ACC112 (cell line): ENCODE data around the gene IL21R.
A peak's percentile ranks its signal among the peaks of the same experiment; 100 is the strongest.

ENCODE experiments used
- H2AFZ ChIP-seq: fragments of 200-600 bp; sonication (generic); one replicate; pipeline ENCODE4 v1.6.0; 2017; ENCODE audit warnings: antibody characterized with exemption, low read length; ENCODE audit not compliant: unreplicated experiment
- H3K27ac ChIP-seq: fragments of 200-600 bp; sonication (generic); 2 replicates; pipeline ENCODE4 v1.5.1; 2014; ENCODE audit warnings: low read depth, mild to moderate bottlenecking, antibody characterized with exemption, low read length, moderate library complexity
- H3K27me3 ChIP-seq: fragments of 200-600 bp; sonication (generic); 2 replicates; pipeline ENCODE4 v1.6.1; 2014; ENCODE audit warnings: mild to moderate bottlenecking, antibody characterized with exemption, low read length, moderate library complexity, mixed read lengths; ENCODE audit not compliant: insufficient read depth
- H3K36me3 ChIP-seq: fragments of 200-600 bp; sonication (generic); 2 replicates; pipeline ENCODE4 v1.6.1; 2016; ENCODE audit warnings: mild to moderate bottlenecking, antibody characterized with exemption, low read length, moderate library complexity, mixed read lengths; ENCODE audit not compliant: insufficient read depth
- H3K4me1 ChIP-seq: fragments of 200-600 bp; sonication (generic); one replicate; pipeline ENCODE4 v1.6.1; 2016; ENCODE audit warnings: low read length, mixed read lengths; ENCODE audit not compliant: insufficient read depth, unreplicated experiment, control insufficient read depth
- H3K4me3 ChIP-seq: fragments of 200-600 bp; sonication (generic); 2 replicates; pipeline ENCODE4 v1.5.1; 2014; ENCODE audit warnings: mild to moderate bottlenecking, low read depth, low read length
- H3K79me2 ChIP-seq: fragments of 200-600 bp; sonication (generic); one replicate; pipeline ENCODE4 v1.6.0; 2016; ENCODE audit warnings: low read length; ENCODE audit not compliant: control insufficient read depth, unreplicated experiment, insufficient read depth

Gene IL21R

DNA sequence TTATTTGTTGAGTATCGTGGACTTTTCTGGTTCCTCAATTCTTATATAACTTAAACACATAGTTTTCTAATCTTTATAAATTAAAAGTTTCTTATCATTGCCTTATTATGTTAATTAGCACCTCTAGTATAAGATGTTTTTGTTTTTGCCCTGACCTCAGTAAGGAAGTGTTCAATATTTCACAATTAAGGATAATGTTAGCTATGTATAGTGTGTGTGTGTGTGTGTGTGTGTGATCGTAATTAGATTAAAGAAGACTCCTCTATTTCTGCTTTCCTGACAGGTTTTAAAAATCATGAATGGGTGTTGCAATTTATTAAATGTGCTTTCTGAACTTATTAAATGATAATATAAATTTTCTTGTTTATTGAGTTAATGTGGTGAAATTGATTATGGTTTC lies 12.0 kb downstream of the IL21R start:
- Histone ChIP-seq H2AFZ (no peak overlapping the region), H3K27ac (no peak overlapping the region), H3K4me3 (no peak overlapping the region), H3K36me3 (no peaks in the 10 kb centered on the region), H3K4me1 (no peaks in the 10 kb centered on the region), H3K27me3 (no peaks in the 10 kb centered on the region), H3K79me2 (no peaks in the 10 kb centered on the region)

DNA sequence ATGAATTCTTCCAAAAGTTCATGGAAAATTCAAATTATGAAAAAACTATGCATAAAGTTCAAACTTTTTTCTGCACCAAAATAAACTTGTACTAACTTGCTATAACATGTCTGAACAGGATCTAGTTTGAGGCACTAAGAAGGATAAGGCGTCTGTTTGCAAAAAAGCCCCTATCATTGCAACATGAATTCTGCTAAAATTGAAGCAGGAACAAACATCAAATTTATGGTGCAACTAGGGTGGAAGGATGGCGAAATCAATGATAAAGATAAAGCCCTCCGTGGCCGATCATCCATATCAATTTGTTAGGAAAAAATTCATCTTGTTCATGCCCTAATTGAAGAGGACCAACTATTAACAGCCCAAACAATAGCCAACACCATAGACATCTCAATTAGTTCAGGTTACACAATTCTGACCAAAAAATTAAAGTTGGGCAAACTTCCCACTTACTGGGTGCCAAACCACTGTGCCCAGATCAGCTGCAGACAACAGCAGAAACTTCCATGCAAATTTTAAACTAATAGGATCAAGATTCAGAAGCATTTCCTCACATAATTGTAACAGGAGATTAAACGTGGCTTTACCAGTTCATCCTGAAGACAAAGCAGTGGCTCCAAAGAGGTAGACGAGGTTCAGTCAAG lies 12.9 kb downstream of the IL21R start:
- no peak overlapping the region for H3K4me3 ChIP-seq
- H3K79me2 ChIP-seq: no peaks in the 10 kb centered on the region
- H3K27me3 ChIP-seq: no peaks in the 10 kb centered on the region
- no peak overlapping the region for H2AFZ ChIP-seq
- no peaks in the 10 kb centered on the region for H3K36me3 ChIP-seq
- H3K27ac ChIP-seq: no peak overlapping the region
- no peaks in the 10 kb centered on the region for H3K4me1 ChIP-seq

DNA sequence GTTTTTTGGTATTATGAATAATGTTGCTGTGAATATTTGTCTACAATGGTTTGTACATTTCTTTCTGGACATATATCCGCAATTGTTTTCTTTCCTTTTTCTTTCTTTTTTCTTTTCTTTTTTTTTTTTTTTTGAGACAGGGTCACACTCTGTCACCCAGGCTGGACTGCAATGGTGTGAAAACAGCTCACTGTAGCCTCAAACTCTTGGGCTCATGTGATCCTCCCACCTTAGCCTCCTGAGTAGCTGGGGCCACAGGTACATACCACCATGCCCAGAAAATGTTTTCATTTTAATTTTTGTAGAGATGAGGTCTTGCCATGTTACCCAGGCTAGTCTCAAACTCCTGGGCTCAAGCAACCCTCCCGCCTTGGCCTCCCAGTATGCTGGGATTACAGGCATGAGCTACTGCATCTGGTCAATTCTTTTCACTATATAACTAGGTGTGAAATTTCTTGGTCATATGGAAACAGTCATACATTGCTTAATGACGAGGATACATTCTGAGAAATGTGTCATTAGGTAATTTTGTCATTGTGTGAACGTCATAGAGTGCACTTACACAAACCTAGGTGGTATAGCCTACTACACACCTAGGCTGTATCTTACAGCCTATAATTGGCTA lies 15.2 kb downstream of the IL21R start:
- Histone ChIP-seq H3K27ac (no peak overlapping the region), H3K36me3 (no peaks in the 10 kb centered on the region), H3K4me3 (no peak overlapping the region), H3K27me3 (no peaks in the 10 kb centered on the region), H3K4me1 (no peaks in the 10 kb centered on the region), H2AFZ (no peak overlapping the region), H3K79me2 (no peaks in the 10 kb centered on the region)

DNA sequence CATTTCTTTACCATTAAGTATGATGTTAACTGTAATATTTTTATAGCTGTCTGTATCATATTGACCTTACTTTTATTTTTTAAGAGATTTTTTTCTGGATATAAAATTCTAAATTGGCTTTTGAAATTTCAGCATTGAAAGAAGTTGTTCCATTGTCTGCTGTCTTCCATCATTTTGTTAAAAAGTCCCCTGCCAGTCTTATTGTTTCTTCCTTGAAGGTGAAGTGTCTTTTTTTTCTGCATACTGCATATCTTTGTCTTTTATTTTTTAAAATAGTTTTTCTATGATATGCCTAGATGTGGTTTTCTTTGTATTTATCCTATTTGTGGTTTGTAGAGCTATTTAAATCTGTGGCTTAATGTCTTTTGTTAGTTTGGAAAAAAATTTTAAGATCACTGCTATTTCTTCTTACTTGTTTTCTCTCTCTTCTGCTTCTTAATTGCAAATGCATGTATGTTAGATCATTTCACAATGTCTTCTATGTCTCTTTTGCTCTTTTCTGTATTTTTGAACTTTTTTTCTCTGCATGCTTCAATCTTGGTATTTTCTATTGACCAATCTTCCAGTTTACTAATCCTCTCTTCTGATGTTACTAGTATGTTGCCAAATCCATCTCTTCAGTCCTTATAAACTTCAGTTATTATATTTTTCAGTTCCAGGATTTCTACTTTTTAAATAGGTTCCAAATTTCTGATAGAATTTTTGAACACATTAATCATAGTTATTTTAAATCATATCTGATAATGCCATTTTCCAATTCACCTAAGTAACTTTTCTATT lies 20.2 kb downstream of the IL21R start:
- no peaks in the 10 kb centered on the region for H3K79me2 ChIP-seq
- H3K4me1 ChIP-seq: peaks cover 12% of the 10 kb centered on the region
- no peaks in the 10 kb centered on the region for H3K27me3 ChIP-seq
- H3K4me3 ChIP-seq: no peak overlapping the region
- H3K27ac ChIP-seq: no peak overlapping the region
- H3K36me3 ChIP-seq: no peaks in the 10 kb centered on the region
- no peak overlapping the region for H2AFZ ChIP-seq

DNA sequence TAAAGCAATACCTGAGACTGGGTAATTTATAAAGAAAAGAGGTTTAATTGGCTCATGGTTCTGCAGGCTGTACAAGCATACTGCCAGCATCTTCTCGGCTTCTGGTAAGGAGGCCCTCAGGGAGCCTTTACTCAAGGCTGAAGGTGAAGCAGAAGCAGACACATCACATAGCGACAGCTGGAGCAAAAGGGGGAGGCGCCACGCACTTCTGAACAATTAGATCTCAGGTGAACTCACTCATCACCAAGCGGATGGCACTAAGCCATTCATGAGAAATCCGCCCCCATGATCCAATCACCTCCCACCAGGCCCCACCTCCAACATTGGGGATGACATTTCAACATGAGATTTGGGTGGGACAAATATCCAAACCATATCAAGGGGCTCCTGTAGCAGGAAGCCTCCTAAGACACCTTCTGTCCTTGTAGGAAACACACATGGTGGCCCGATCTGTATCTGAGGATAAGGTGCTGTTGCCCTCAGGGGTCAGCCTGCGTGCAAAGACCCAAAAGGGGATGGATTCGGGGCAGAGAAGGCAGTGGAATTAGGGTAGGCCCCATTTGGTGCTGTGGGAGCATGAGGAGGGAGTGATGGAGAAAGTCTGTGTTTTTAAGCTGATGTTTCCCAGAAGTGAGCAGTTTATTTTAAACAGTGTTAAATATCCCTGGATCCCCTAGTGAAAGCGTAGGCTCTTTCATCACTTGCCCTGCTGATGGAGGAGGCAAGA lies 23.0 kb downstream of the IL21R start:
- H3K27me3 ChIP-seq: no peaks in the 10 kb centered on the region
- H3K36me3 ChIP-seq: no peaks in the 10 kb centered on the region
- H3K27ac ChIP-seq: no peak overlapping the region
- no peak overlapping the region for H2AFZ ChIP-seq
- H3K79me2 ChIP-seq: no peaks in the 10 kb centered on the region
- peaks cover 12% of the 10 kb centered on the region for H3K4me1 ChIP-seq
- no peak overlapping the region for H3K4me3 ChIP-seq

DNA sequence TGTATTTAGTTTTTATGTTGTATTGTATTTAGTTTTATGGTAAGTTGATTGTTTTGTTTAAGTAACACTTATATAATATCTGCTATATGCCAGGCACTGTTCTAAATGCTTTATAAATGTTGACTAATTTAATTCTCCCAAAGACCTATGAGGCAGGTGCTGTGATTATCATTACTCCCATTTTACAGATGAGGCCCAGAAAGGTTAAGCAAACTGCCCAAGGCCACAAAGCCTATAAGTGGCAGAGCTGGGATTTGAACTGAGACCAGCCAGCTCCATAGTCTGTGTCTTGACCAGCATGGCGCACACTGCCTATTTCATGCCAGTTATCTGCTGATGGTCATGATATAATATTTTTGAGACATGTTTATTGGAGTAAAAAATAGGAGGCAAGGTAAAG lies 24.0 kb downstream of the IL21R start:
- Histone ChIP-seq H2AFZ (no peak overlapping the region), H3K79me2 (no peaks in the 10 kb centered on the region), H3K36me3 (no peaks in the 10 kb centered on the region), H3K27me3 (no peaks in the 10 kb centered on the region), H3K4me3 (no peak overlapping the region), H3K4me1 (peaks cover 12% of the 10 kb centered on the region), H3K27ac (no peak overlapping the region)

DNA sequence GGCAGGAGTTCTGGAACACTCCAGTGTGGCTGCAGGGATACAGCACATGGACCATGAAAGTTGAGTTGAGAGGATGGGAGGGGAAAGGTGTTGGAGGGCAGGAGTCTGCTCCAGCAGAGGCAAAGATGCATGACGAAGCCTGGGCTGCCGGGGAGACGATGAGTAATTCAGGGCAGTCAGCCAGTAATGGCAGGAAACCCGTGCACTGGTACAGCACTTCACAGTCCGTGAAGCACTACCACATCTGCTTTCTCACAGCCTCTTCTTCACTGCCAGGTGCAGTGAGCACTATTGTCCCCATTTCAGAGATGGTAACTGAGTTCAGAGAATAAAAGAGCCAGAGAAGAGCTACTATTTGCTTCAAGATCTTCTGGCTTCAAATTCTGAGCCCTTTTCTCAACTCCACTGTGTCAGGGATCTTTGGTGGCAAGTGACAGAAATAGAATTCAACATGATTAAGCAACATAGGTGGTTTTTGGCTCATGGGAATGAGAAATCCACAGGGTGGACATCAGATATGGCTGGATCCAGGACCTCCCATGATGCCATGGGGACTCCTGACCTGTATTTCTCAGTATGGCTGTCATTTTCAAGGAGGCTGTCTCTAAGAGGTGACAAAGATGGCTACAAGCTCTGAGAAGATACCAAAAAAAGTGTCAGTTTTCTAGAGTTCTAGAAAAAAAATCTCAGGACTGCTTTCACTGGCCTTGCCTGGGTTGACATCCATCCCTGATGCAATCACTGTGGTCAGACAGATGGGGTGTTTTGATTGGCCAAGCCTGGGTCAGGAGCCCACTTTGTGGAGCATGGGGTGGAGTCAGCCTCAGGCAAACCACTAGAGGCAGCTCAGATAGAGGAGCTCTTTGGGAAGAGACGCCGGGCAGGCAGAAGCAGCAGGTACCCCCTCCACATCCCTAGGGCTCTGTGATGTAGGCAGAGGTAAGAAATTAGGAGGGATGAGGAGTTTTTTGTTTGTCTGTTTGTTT lies 24.7 kb downstream of the IL21R start:
- Histone ChIP-seq H3K27me3 (no peaks in the 10 kb centered on the region), H3K79me2 (no peaks in the 10 kb centered on the region), H3K4me1 (peaks cover 12% of the 10 kb centered on the region), H3K4me3 (no peak overlapping the region), H2AFZ (peak overlapping the region; percentile 22), H3K27ac (peak overlapping the region; percentile 68), H3K36me3 (no peaks in the 10 kb centered on the region)

DNA sequence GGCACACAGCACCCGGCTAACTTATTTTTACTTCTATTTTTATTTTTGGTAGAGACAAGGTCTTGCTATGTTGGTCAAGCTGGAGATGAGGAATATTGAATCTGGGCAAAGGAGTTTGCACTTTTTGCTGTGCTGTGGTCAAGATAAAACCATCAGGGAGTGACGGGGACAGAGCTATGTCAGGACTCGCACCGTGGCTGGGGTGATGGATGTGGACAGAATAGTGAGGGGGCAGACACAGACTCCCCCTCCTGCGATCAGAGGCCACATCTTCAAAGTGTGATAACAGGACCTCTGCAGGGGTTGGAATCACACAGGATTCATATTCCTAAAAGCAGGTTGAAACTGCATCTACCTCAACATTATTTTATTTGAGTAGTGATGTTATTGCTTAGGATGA lies 25.6 kb downstream of the IL21R start:
- Histone ChIP-seq H3K4me3 (no peak overlapping the region), H3K4me1 (peaks cover 19% of the 10 kb centered on the region), H3K36me3 (no peaks in the 10 kb centered on the region), H3K79me2 (no peaks in the 10 kb centered on the region), H3K27me3 (no peaks in the 10 kb centered on the region), H2AFZ (no peak overlapping the region), H3K27ac (no peak overlapping the region)

DNA sequence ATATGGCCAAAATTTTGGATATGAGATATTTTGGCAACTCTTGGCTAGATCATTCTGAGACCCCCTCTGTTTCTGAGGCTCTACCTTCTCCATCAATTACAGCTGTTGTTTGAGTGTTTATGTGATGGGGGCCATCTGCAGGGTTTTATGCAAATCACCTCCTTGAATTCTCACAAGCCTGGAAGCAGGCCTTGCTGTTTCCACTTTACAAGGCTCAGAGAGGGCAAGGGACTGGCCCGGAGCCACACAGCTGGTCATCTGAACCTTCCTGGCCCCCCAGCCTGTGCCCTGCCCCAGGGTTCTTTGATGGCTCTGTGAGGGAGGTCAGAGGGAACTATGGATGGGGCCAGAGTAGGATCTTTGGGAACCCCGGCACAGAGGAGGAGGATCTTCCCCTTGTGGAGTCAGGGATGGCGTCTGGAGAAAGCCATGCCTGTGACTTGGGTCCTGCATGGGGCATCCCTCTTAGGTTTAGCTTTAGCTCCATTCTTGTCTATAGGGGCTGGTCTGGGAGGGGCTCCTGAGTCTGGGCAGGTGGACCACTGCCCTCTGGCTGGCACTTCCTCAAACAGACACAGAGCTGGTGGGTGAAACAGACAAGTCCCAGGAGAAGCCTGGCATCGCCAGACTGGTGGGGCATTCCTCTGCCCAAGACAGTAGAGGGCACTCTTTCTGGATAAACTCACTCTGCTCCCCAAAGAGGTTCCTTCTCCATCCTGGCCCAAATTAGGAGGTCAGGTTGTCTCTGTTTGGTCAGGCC lies 26.2 kb downstream of the IL21R start:
- Histone ChIP-seq H2AFZ (no peak overlapping the region), H3K79me2 (no peaks in the 10 kb centered on the region), H3K36me3 (no peaks in the 10 kb centered on the region), H3K4me1 (peaks cover 24% of the 10 kb centered on the region), H3K27ac (no peak overlapping the region), H3K27me3 (no peaks in the 10 kb centered on the region), H3K4me3 (no peak overlapping the region)
